Measurements from ENCODE around the gene STIMATE.

The STIMATE gene

DNA sequence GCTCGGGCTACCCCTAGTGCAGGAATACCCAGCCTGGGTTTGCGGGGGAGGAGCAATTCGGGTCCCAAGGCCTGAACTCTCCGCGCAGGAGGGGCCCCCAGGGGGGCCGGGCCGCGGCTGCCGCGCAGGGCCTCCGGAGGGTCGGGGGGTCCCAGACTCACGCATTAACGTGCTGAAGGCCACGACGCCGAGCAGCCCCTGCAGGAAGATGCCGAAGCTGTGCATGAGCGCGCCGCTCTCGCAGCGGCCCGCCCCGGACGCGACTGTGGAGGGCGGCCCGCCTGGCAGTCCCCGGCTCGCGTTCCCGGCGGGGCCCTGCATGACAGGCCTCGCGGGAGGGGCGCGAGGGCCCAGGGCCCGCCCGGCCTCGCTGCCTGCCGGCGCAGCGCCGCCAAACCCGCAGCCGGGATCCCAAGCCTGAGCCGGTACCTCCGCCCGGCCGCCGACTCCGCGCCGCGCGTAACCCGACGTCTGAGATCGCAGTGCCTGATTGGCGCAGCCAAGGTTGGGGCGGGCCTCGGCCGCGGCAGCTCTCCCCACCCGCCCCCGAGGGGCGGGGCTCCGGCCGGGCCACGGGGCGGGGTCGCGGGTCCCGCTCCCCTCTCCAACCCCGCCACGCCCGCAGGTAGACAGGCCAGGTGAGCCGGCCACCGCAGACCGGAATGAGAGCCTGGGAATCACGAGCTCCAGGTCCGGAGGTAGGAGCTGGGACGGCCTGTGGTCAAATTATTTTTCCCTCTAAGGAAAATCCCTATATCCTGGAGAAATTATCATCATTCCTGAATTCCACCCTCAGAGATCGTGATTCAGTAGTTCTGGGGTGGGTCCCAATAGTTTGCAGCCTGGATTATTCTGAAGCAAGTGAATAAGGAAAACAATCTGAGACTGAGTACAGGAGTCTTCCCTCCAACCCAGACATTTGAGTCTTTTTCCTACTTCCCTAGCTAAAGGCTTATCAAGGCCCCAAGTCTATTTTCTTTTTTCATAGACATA lies at the start of gene STIMATE:
Gene STIMATE (minus strand): TSS at position 419 of the 993 bp plus-strand sequence. CDS start 98 bp downstream, at position 321.
- DNase-seq, result peak; percentile 90

DNA sequence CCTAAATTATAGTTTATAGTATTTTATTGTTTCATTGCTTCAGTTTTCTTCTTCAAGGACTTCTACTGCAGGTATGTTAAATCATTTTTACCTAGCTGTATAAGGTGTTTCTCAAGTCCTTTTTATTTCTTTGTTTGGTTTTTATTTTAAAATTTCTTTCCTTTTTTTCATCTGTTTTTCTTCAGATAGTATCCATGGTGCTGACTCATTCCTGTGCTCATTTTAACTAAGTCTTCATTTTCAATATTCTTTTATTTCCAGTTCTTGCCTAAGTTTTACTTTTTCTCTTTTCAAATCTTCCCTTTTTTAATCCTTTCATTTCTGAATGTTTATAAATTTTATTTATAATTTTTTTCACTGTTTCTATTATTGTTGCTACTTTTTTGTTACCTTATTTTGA lies 42.3 kb upstream of the STIMATE start:
- DNase-seq, result no peak

GRCh38 chr3:52934630-52935530 lies 37.5 kb upstream of the STIMATE start:
- peak; percentile 32 for DNase-seq

GRCh38 chr3:52931889-52932288 lies 34.5 kb upstream of the STIMATE start:
- DNase-seq, result no peak

DNA sequence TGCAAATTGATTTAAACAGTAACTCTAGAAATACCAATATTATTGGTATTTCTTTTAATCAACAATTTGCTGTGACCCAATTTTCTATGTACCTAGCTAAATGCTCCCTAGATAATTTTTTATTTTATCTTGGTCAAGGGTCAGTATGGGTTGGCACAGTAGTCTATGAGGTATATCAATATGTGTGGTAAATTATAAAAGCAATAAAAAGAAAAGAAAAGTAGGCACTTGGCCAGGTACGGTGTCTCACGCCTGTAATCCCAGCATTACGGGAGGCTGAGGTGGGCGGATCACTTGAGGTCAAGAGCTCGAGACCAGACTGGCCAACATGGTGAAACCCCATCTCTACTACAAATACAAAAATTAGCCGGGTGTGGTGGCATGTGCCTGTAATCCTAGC lies 34.0 kb upstream of the STIMATE start:
- DNase-seq, result no peak

GRCh38 chr3:52930748-52931147 lies 33.4 kb upstream of the STIMATE start:
- DNase-seq, result no peak

DNA sequence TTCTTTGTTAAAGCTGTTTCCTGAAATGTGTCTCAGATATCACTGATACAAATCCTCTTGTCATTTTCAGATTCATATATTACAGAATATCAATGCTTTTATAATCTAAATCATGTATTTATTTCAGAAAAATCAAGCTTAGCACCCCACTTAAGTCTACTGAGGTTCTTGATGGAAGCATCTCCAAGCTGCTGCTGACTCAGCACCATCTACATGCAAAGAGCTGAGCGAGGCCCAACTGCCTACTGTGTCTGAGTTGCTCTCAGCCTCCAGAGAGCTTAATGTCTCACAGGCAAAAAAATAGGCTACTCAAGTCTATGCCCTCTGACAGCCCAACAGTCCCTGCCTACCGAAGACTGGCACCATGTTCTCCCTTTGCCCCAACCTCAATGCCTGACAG lies 29.2 kb upstream of the STIMATE start:
- no peak for DNase-seq

DNA sequence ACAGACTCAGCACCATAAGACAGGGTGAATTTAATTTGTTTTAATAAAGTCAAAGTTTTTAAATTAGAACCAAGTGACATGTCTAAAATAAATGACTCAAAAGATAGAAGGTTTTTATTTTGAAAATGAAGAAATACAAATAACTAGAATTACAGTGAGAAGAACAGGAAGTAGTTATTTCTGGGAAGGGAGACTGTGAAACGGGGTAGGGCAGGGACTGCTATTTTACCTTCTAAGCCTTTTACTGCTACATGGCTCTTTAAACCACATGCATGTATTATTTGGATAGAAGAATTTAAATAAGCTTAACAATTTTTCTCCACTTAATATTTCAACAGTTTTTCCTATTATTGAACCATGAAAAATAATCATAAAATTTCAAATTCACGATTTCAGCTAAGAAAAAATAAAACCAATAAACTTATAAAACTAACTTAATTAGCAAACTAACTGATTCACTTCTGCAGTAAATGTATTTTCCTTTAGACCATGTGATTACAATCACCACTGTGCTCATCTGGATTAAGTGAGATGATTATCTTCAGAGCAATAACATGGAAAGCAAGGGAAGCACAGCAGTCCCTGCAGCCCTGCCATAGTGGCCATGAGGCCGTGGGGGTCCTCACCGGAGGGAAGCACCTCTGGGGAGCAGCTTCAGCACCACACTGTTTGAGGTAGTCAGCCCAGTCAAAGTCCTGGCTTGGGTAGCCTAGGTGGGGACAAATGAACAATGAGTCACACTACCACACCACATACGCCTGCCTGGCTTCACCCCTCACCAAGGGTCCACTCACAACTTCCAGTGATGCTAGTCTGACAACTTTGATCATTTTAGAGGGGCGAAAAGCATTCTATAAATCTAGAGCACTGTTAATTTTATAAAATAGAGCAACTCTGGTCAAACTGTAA lies 28.3 kb upstream of the STIMATE start:
- no peak for DNase-seq

GRCh38 chr3:52923963-52924362 lies 26.6 kb upstream of the STIMATE start:
- no peak for DNase-seq

- no peak for DNase-seq
Measured at GRCh38 chr3:52920841-52921240, 23.5 kb upstream of the STIMATE start.

- no peak for DNase-seq
Measured at GRCh38 chr3:52917044-52917443, 19.7 kb upstream of the STIMATE start.

- no peak for DNase-seq
Measured at GRCh38 chr3:52915294-52915693, 17.9 kb upstream of the STIMATE start.

GRCh38 chr3:52912885-52913731 lies 15.8 kb upstream of the STIMATE start:
- DNase-seq, result no peak

GRCh38 chr3:52910823-52911222 lies 13.5 kb upstream of the STIMATE start:
- DNase-seq, result no peak

DNA sequence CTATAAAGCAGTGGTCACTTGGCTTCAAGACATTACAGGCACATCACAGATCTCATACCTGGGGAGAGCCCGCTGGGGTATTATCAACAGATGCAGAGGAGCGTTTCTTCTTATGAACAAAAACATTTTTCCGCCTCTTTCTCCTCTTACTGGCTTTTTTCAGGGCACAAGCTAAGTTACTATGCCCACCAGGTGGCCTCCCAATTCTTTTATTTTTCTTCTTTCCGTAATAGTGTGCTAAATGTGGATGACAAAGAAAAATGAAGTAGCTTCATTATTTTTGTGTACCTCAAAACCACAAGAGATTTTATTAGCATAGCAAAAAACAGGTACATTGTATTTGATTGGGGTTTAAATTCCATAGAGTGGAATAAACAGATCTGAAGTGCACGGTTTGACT lies 10.1 kb upstream of the STIMATE start:
- DNase-seq, result no peak

- no peak for DNase-seq
Measured at GRCh38 chr3:52904552-52904951, 7.2 kb upstream of the STIMATE start.

- no peak for DNase-seq
Measured at GRCh38 chr3:52904000-52904399, 6.7 kb upstream of the STIMATE start.

DNA sequence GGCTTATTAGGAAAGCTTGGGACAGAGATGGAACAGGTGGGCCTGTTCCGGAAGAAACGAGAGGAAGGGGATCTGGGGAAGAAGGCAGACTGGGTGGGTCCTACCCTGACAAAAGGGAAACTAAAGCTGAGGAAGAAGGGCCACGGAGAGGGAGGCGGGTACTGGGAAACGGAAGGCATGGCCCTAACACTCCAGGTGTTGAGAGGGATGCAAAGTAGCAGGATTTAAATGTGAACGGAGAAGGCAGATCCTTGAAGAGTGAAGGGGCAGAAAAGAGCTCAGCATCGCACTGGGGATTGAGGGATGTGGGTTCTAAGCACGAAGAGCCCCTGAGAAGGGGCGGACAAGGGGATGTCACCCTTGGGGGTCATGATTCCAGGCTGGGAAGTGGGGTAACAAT lies 735 bp downstream of the STIMATE start:
- no peak for DNase-seq

DNA sequence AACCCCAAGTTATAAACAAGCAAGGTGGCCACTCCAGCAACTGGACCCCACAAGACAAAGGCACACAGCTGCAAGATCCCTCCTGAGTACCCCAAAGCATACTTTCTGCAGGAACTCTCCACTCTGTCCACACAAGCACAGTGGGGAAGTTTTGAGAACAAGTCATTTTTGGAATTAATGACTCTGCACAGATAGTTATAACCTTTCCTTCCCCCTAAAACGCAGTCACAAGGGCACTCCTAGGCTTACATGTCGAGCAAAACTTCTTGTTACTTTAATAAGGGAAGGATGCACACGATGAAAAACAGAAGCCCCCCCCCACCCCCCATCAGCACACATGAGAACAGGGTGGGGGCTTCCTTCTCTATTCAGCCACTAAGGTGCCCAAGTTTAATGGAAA lies 1.2 kb downstream of the STIMATE start:
- no peak for DNase-seq

- no peak for DNase-seq
Measured at GRCh38 chr3:52895418-52895817, 1.9 kb downstream of the STIMATE start.

GRCh38 chr3:52894756-52895155 lies 2.6 kb downstream of the STIMATE start:
- no peak for DNase-seq
